Activated naive CD8-positive, alpha-beta T cell treated with anti-CD3 and anti-CD28 coated beads, Interleukin-2, amount 50 U/mL, for 24 hours (primary cell): ENCODE data around the gene RRP8.

Experiments used
- ATAC-seq: fragments of 150-1000 bp; cut with Tn5 transposase; one replicate; pipeline ENCODE4 v1.10.0; 2021
- DNase-seq: peaks from one replicate; pipeline ENCODE4 v3.0.0; 2021
- H3K27ac Mint-ChIP-seq: one replicate; pipeline ENCODE4 v1.8.0; 2021; ENCODE audit warnings: mild to moderate bottlenecking, mixed read lengths
- H3K27me3 Mint-ChIP-seq: one replicate; pipeline ENCODE4 v1.8.0; 2021; ENCODE audit warnings: mixed read lengths
- H3K36me3 Mint-ChIP-seq: one replicate; pipeline ENCODE4 v1.8.0; 2021; ENCODE audit warnings: low read depth, mixed read lengths
- H3K4me1 Mint-ChIP-seq: one replicate; pipeline ENCODE4 v1.8.0; 2021; ENCODE audit warnings: mixed read lengths
- H3K4me3 Mint-ChIP-seq: one replicate; pipeline ENCODE4 v1.8.0; 2021; ENCODE audit warnings: mild to moderate bottlenecking, moderate library complexity, mixed read lengths
- H3K9me3 Mint-ChIP-seq: one replicate; pipeline ENCODE4 v1.8.0; 2021; ENCODE audit warnings: mixed read lengths

The RRP8 gene

GRCh38 chr11:6626971-6627761 lies 23.8 kb upstream of the RRP8 start:
- ATAC-seq = no peak
- Mint-ChIP-seq H3K4me3 (no peak overlapping the region), H3K36me3 (no peaks in the 10 kb centered on the region), H3K27me3 (no peaks in the 10 kb centered on the region), H3K4me1 (peaks cover 16% of the 10 kb centered on the region), H3K27ac (peak overlapping the region; percentile 66), H3K9me3 (no peaks in the 10 kb centered on the region)
- DNase-seq = no peak

- ATAC-seq (no peak), DNase-seq (no peak)
- Mint-ChIP-seq H3K27ac (no peak overlapping the region), H3K36me3 (no peaks in the 10 kb centered on the region), H3K4me3 (no peak overlapping the region), H3K27me3 (no peaks in the 10 kb centered on the region), H3K4me1 (peaks cover 16% of the 10 kb centered on the region), H3K9me3 (no peaks in the 10 kb centered on the region)
Measured at GRCh38 chr11:6625832-6626420, 22.5 kb upstream of the RRP8 start.

- Mint-ChIP-seq H3K4me3 (no peak overlapping the region), H3K4me1 (peaks cover 16% of the 10 kb centered on the region), H3K9me3 (no peaks in the 10 kb centered on the region), H3K27me3 (no peaks in the 10 kb centered on the region), H3K36me3 (no peaks in the 10 kb centered on the region), H3K27ac (no peak overlapping the region)
- ATAC-seq = no peak
- no peak for DNase-seq
Measured at GRCh38 chr11:6625156-6625831, 21.9 kb upstream of the RRP8 start.

- ATAC-seq = no peak
- peaks cover 16% of the 10 kb centered on the region for H3K4me1 Mint-ChIP-seq
Measured at GRCh38 chr11:6623391-6624363, 20.3 kb upstream of the RRP8 start.

GRCh38 chr11:6622261-6623171 lies 19.1 kb upstream of the RRP8 start:
- Mint-ChIP-seq H3K4me3 (no peak overlapping the region), H3K36me3 (no peaks in the 10 kb centered on the region), H3K27ac (no peak overlapping the region), H3K27me3 (no peaks in the 10 kb centered on the region), H3K4me1 (peaks cover 7% of the 10 kb centered on the region), H3K9me3 (no peaks in the 10 kb centered on the region)
- ATAC-seq (no peak), DNase-seq (no peak)

More at GRCh38 chr11:6623391-6624363, 20.3 kb upstream of the RRP8 start:
- no peak overlapping the region for H3K4me3 Mint-ChIP-seq
- no peaks in the 10 kb centered on the region for H3K27me3 Mint-ChIP-seq
- no peak overlapping the region for H3K27ac Mint-ChIP-seq
- H3K36me3 Mint-ChIP-seq = no peaks in the 10 kb centered on the region
- DNase-seq = no peak
- H3K9me3 Mint-ChIP-seq = no peaks in the 10 kb centered on the region

- ATAC-seq (no peak), DNase-seq (no peak)
- peaks cover 3% of the 10 kb centered on the region for H3K4me1 Mint-ChIP-seq
- no peak overlapping the region for H3K4me3 Mint-ChIP-seq
- no peak overlapping the region for H3K27ac Mint-ChIP-seq
- H3K9me3 Mint-ChIP-seq = no peaks in the 10 kb centered on the region
- no peaks in the 10 kb centered on the region for H3K27me3 Mint-ChIP-seq
- H3K36me3 Mint-ChIP-seq = no peaks in the 10 kb centered on the region
Measured at GRCh38 chr11:6621711-6622211, 18.3 kb upstream of the RRP8 start.

GRCh38 chr11:6620636-6621035 lies 17.2 kb upstream of the RRP8 start:
- no peaks in the 10 kb centered on the region for H3K27me3 Mint-ChIP-seq
- no peak overlapping the region for H3K4me3 Mint-ChIP-seq
- ATAC-seq = no peak

GRCh38 chr11:6619004-6619745 lies 15.8 kb upstream of the RRP8 start, which contains the start of gene TPP1:
Gene TPP1 (minus strand): TSS chr11:6619422. CDS start chr11:6619400, 22 bp downstream.
- ATAC-seq (peak; percentile 98), DNase-seq (peak; percentile 93)
- no peaks in the 10 kb centered on the region for H3K9me3 Mint-ChIP-seq
- H3K27ac Mint-ChIP-seq = no peak within 1 kb of the TSS
- H3K4me3 Mint-ChIP-seq = no peak within 1 kb of the TSS
- H3K4me1 Mint-ChIP-seq = peaks cover 9% of the 10 kb centered on the region
- H3K27me3 Mint-ChIP-seq = no peaks in the 10 kb centered on the region
- H3K36me3 Mint-ChIP-seq = peaks cover 9% of the 10 kb centered on the region

More at GRCh38 chr11:6620636-6621035, 17.2 kb upstream of the RRP8 start:
- Mint-ChIP-seq H3K36me3 (peaks cover 4% of the 10 kb centered on the region), H3K27ac (no peak overlapping the region), H3K9me3 (no peaks in the 10 kb centered on the region), H3K4me1 (peaks cover 9% of the 10 kb centered on the region)
- DNase-seq = no peak

- peak; percentile 33 for ATAC-seq
- Mint-ChIP-seq H3K36me3 (peaks cover 9% of the 10 kb centered on the region), H3K27ac (no peak overlapping the region), H3K27me3 (no peaks in the 10 kb centered on the region), H3K9me3 (no peaks in the 10 kb centered on the region), H3K4me3 (no peak overlapping the region), H3K4me1 (peaks cover 9% of the 10 kb centered on the region)
- peak; percentile 50 for DNase-seq
Measured at GRCh38 chr11:6618117-6619003, 14.9 kb upstream of the RRP8 start.

GRCh38 chr11:6617315-6617781 lies 13.9 kb upstream of the RRP8 start:
- no peak for ATAC-seq
- Mint-ChIP-seq H3K36me3 (peaks cover 9% of the 10 kb centered on the region), H3K4me3 (no peak overlapping the region), H3K27me3 (no peaks in the 10 kb centered on the region), H3K27ac (no peak overlapping the region), H3K9me3 (no peaks in the 10 kb centered on the region), H3K4me1 (peaks cover 9% of the 10 kb centered on the region)
- DNase-seq = no peak

- no peaks in the 10 kb centered on the region for H3K9me3 Mint-ChIP-seq
- DNase-seq = no peak
- no peak overlapping the region for H3K4me3 Mint-ChIP-seq
- no peak overlapping the region for H3K27ac Mint-ChIP-seq
- no peaks in the 10 kb centered on the region for H3K27me3 Mint-ChIP-seq
- H3K4me1 Mint-ChIP-seq = peaks cover 9% of the 10 kb centered on the region
- no peak for ATAC-seq
- peaks cover 9% of the 10 kb centered on the region for H3K36me3 Mint-ChIP-seq
Measured at GRCh38 chr11:6616596-6617250, 13.3 kb upstream of the RRP8 start.
